Fibroblast of skin of right biceps (primary cell): ENCODE data around the gene SPOCK1.

Experiments used
- DNase-seq: peaks from one replicate; pipeline ENCODE4 v3.0.0-alpha.2; 2013

SPOCK1 gene

GRCh38 chr5:137054792-137055191 is 444.3 kb downstream of the SPOCK1 start:
- no peak for DNase-seq

GRCh38 chr5:137054335-137054734 is 444.8 kb downstream of the SPOCK1 start:
- DNase-seq, result no peak

DNA sequence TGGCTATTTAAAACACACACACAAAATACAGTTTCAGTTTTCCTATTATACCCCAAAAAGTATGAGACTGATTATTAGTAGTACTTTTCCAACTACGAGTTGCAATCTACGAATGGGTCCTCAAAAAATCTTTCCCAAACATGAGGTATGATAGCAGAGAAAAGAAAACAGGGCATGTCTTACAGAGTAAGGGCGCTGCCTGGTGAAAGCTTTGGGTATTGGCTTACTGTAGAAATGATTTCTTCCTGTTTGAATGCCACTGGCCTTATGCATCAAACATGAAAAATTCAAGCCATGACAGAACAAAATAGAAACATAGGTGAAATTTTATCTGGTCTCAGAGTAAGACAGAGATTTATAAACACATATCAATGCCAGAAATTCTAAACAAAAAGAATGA is 448.0 kb downstream of the SPOCK1 start:
- no peak for DNase-seq

DNA sequence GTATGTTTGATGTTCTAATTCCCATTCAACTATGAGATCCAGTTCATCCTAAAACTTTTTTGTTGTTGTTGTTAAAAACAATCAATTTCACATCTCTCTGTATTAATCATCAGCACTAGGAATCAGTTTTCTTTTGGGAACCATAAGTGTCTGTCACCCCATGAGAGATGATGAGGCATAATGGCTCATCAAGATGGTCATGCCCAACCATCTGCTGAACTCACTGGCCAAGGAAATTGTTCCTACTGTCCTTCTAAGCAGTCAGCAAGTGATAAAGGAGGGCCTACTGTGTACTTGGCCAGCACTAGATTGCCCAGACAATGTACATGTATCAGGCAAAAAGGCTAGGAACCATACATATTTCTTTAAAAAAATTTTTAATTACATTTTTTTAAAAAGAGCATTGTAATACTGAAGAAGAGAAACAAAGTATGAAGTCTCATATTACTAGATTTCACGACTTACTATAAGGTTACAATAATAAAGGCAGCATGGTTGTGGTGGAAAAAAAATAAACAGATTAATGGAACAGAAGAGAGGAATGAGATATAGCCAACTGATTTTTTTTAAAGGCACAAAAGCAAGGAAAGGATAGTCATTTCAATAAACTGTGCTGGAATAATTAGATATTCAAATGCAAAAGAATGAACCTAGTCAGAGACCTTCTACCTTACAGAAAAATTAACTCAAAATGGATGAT is 458.3 kb downstream of the SPOCK1 start:
- DNase-seq, result no peak

GRCh38 chr5:137040024-137040423 is 459.1 kb downstream of the SPOCK1 start:
- no peak for DNase-seq

DNA sequence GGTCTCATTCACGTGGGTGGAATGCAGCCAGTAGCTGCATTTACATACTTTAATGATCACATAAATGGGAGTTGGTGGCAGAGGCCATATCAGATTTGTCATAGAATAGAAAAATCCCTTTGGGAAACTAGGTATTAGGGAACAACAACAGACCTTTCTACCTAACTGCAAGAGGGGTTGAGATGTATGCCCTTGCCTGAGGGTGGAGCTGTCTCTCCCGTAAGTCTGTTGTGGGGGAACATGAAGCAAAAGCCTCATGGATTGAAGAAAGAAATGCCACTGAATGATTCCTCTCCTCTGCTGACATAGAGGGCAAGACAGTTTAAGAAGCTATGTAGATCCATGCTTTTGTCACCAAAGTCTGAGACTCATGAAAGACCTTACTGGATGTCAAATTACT is 461.3 kb downstream of the SPOCK1 start:
- no peak for DNase-seq

DNA sequence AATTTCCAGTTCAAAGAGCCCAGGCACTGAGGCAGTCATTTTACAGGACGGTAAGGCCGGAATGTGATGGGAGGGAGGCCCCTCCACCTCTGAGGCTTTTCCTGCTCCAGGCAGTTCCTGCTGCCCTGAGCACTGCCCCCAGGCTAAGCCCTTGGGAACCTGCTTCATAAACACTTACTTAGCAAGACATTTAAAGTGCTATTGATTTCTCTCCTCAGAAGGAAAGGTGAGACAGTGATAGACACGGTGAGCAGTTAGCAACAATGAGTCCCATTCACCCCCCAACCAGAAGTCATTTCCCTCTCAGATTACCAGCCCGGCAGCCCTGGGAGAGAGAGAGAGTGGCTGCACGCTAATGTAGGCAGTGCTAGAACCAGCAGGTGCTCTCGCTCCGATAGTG is 462.5 kb downstream of the SPOCK1 start:
- DNase-seq, result no peak

DNA sequence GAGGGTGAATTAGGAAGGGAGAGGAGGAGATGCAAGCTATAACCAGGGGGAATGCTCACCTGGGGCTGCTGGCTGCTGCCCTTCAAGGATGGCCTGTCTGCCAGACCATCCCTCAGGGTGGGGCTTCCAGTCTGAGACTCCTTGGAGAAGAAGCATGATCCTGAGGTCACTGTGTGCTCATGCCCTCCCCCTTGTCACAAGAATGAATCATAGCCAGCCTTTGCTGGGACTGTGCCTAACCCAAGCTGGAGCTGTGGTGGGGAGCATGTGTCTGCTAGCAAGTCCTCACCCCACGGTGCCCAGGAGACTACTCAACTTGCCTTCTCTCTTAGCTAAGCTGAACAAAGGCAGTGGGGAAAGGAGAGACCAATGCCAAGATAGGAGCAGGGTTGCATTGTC is 463.6 kb downstream of the SPOCK1 start:
- no peak for DNase-seq

- DNase-seq, result no peak
Observed at GRCh38 chr5:137034764-137035479, 464.2 kb downstream of the SPOCK1 start.

DNA sequence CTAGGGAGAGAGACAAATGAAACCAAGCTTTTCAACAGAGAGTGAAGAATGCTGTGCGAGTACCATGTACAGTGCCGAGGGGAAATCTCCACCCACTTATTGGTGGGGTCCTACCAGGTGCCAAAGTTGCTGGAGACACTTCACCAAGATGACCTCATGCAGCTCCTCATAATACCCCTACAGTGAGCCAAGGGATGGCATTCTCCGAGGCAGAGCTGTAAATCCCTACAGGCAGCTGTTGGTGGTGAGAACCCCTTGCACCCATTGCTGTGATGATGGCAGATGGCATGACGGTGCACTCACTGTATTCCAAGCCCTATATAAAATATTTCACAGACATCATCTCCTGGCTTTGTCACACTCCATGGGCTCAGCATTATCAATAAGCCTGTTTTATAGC is 464.9 kb downstream of the SPOCK1 start:
- no peak for DNase-seq

- no peak for DNase-seq
Observed at GRCh38 chr5:137032929-137033328, 466.2 kb downstream of the SPOCK1 start.

DNA sequence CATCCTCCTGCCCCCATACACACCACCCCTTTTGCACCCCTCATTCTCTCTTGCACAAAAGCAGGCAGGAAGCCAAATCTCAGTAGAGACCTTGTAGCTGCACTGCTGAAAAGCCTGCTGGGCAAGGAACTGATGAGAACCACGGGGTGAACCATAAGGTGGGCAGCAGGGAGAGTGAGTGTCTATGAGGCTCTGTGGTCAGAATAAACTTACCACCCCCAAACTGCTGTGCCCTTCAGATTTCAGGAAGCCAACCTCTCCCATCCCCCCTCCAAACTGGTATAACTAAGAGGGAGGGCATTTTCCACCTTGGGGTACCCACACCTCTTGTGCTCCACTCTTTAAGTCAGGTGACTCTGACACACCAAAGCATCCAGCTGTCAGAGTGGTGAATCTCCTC is 471.4 kb downstream of the SPOCK1 start:
- no peak for DNase-seq

DNA sequence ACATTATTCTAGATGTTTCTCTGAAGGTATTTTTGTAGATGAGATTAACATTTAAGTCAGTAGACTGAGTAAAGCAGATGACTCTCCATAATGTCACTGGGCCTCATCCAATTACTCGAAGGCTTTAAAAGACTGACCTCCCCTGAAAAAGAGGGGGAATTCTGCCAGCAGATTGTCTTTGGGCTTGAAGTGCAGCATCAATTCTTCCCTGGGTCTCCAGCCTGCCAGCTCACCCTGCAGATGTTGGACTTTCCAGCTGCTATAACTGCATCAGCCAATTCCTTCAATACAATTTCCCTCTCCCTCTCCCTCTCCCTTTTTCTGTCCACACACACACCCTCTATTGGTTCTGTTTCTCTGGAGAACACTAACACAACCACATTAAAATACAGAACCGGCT is 472.8 kb downstream of the SPOCK1 start:
- no peak for DNase-seq

DNA sequence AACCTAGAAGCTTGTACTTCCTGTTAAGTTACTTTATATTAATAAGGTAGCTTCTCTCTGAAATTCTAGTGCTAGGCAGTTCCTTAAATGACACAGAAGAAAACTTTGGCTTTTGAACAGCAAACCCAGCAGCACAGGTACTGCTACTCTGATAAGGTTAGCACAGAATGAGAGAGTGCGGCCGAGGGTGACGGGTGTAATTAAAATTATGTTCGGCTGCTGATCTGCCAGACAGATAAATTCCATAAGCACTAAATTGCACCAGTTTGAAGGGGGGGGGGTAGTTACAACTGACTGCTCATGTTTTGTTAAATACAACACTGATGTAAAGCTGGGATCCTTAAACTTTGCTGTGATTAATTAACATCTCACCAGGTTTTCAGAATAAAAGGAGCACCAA is 475.1 kb downstream of the SPOCK1 start:
- DNase-seq, result no peak

- DNase-seq, result no peak
Observed at GRCh38 chr5:137023371-137023770, 475.8 kb downstream of the SPOCK1 start.

DNA sequence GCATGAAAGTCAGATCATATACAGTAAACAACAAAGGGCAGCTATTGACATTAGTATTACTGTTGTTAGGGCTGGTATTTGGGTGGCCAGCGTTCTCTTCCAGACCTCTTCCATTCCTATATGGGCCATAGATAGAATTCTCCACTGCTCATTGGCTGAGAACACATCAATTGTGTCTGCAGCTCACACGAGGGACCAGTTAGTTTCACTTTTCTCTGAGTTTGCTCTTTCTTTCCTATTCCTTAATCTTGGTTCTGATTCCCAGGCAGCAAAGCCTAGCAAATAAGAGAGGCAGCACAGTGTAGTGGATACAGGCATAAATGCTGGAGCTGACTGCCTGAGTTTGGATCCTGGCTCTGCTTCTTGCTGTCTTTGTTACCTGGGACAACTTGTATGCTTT is 476.4 kb downstream of the SPOCK1 start:
- DNase-seq, result no peak

DNA sequence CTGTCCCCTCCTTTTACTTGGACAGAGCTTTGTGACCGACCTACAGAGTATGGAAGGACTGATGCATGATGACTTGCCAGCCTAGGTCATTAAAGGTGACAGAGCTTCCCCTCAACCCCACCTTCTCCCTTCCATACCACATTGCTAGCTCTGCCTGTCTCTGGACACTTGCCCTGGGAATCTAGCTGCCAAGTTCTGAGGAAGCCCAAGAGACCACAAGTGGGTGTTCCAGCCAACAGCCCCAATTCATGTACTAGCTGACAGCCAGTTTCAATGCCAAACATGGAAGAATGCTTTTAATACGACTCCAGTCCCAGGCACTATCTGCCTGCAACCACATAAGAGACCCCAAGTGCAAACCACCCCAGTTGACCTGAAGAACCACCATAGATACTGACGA is 477.1 kb downstream of the SPOCK1 start:
- no peak for DNase-seq

GRCh38 chr5:137019229-137019628 is 479.9 kb downstream of the SPOCK1 start:
- no peak for DNase-seq

GRCh38 chr5:137016783-137017324 is 482.3 kb downstream of the SPOCK1 start:
- DNase-seq, result no peak

DNA sequence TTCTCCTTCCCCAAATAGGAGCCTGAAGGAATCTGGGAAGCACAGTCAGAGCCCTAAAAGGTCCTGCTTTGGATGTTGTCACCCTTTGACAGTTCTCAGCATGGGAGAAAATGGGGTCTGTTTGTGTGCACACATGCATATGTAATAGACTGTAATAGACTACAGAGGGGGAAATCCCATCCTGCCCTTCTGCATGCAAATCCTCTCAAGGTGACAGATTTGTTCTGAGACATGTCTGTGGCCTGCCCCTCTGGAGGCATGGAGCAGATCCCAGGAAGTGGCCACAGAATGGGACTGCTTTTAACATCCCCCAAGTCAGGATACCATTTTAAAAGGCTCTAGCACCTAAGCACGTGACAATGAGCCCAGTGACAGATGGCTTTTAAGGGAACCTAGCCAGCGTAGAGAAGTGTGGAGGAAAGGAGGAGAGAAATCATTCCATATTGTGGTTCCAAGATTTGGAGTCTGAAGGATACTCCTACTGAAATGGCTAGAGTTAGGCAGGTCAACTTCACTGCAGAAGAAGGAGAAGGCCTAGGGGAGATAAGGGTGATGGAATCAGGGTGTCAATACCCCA is 483.5 kb downstream of the SPOCK1 start:
- DNase-seq, result no peak

DNA sequence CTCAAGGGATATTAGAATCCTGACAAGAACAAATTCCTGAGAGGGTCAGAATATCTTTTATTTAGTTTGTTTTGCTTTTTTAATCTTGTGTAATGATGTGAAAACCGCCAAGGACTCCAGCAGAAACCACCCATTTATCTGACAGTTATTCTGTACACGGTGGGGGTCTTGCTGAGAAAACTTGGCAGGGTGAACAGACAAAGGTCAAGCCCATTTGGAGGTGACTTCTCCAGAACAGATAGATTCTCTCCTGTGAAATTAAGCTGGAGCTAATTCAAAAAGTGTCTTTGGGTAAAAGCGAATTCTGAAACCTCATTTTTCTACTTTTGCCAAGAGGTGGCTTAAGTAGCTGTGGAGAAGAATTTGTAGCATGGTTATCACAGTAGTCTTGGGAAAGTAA is 484.4 kb downstream of the SPOCK1 start:
- no peak for DNase-seq

- no peak for DNase-seq
Observed at GRCh38 chr5:137010226-137010625, 488.9 kb downstream of the SPOCK1 start.

DNA sequence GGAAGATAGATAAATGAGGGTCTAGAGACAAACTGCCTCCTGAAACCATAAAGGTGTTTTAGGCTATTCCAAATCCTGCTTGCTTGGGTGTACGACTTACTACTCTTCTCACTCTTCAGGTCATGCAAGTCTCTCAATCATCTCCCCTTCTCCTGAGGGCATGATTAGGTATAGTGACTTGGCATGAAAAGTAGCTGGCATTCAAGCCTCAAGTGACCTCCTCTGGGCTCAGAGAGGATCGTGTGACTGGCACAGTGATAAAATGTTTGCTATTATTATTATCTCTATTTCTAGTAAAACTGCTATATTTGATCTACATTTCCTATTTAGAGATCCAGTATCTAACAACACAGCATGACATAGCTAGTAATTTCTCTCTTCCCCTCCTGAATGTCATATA is 494.8 kb downstream of the SPOCK1 start:
- DNase-seq, result no peak

DNA sequence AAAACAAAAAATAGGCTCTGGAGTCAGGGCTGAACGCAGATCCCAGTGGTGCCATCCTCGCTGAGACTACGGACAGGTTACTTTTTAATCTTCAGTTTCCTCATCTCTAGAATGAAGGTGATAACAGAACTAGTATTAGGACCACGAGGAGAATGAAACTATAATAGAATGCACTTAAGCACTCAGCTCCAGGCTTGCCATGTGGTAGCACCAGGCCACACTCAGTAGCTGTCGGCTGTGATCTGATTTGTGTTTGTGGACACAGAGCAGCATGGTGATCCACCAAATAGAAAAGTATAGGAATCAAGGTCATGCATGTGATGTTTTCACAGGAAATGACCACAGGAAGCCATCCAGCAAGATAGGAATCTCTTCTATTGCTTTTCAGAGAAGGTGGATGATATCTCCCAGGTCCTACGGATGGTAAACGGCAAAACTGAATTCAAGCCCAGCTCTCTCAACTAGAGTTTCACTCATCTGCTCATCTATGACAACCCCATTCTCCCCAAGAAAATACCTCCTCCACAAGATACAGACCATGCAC is 498.0 kb downstream of the SPOCK1 start:
- no peak for DNase-seq
